Measurements from ENCODE around the gene TICAM2.
"Not testable (repeated sequence)": the region's sequence is repeated elsewhere in the genome, so short reads cannot be mapped to it uniquely, and the experiment has no call there.

Gene TICAM2, protein sequence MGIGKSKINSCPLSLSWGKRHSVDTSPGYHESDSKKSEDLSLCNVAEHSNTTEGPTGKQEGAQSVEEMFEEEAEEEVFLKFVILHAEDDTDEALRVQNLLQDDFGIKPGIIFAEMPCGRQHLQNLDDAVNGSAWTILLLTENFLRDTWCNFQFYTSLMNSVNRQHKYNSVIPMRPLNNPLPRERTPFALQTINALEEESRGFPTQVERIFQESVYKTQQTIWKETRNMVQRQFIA

DNA sequence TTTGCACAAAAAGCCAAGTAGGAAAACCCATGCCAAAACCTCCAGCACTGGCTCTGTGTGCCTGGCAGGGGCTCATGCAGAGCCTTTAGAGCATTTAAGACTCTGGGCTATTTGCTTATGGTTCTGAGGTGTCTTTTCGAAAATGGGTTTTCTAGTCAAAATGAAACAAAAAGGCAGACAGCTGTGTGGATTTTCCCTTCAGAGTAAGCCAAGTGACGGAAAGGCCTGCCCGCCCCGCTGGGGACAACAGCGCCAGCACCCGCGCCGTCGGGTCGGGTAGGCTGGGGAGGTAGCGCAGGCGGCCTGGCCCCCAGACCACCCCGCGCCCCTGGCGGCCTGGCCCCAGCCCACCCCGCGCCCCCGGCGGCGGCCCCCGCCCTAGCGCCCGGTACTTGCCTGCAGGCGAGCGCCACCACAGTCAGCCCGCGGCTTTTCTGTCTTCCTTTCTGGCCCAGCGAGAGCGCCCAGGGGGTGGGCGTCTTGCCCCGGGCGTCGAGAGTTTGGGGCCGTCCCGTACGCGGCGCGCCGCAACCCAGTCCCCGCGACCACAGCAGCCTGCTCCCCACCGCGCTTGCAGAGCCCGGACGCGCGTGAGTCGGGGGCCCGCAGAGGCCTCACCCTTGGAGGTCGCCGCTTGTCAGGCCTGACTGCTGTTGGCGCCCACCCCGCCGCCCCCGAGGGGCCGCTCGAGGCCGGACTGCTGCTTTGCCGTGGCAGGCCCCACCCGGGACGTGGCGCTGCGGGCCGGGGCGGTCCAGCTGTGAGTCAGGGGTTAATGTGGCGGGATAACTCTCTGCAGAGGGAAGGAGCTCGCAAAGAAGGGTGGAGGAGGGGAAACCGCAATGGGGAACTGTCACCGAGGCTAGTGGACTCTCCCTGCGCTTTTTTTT is at the start of gene TICAM2:
Gene TICAM2, minus strand, starts transcription at position 779 of the 890 bp plus-strand sequence. CDS start 21,223 bp downstream, outside the sequence.
- DNase-seq: peak; percentile 79

DNA sequence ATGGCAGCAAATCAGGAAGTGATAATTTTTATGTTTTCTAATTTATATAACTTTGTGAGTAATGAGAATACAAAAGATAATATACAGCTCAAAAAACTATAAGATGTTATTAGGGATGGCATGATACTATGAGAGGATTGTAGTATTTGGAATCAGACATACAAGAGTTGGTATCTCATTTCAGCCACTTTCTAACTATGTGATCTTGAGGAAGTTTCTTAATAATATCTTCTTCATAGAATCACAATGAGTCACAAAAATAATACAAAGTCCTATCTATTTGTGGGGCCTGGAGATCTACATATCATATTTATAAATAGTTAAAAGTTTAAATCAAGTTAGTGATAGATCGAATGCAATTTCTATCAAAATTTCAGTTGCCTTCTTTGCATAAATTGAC is 47.3 kb upstream of the TICAM2 start:
- DNase-seq: no peak

DNA sequence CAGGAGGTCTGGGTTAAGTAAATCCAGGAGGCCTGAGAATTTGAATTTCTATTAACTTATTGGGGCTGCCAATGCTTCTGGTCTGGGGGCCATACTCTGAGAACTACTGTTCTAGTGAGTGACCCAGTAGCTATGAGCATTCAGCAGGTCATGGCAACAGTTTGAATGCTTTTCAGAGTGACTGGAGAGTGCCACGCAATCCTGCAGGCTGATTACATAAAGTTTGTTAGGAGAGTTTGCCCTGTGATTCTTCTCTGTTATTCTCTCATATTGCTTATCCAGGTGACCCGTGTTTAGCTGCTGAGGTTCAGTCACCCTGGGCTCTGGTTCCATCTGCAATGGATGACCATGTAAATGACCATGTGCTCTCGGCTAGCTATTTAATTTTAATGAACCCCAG is 45.8 kb upstream of the TICAM2 start:
- DNase-seq: no peak

DNA sequence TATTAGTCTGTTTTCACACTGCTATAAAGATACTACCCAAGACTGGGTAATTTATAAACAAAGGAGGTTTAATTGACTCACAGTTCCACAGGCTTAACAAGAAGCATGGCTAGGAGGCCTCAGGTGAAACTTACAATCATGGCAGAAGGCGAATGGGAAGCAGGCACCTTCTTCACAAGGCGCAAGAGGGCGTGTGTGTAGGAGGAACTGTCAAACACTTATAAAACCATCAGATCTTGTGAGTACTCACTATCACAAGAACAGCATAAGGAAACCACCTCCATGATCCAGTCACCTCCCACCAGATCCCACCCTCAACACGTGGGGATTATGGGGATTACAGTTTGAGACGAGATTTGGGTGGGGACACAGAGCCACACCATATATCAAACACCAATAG is 43.1 kb upstream of the TICAM2 start:
- DNase-seq: not testable (repeated sequence)

DNA sequence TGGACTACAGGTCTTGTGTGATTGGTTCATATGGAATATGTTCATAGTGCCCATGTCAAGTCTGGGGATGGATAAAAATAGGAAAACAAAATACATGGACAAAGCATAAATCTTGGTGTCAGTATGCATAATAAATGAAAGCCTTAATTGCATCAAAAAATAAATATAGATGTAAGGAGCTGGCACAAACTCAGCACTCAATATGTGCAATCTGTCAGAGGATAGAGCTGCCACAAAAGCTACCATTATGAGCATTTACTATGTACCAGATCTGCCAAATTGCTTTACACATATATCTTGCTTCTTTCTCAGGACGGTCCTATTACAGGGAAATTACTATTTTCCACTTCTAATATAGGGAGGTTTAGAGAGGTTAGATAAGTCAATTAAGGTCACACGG is 41.8 kb upstream of the TICAM2 start:
- DNase-seq: no peak

DNA sequence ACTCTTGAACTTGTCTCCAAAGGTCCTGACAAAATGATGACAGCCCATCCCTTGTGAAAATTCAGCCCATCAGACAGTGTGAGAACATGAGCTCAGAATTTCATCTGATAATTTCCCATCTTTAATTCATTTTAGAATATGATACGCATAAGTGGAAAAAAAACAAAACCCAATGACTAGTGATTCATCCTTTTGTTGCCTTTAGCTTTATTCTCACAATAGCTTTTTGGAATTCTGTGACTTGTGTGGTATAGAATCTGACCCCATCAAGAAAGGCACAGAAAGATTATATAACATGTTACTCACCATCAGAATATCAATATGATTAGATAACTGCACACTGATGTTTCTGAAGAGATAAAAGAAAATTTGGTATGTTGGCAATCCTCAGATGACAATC is 39.7 kb upstream of the TICAM2 start:
- no peak for DNase-seq

DNA sequence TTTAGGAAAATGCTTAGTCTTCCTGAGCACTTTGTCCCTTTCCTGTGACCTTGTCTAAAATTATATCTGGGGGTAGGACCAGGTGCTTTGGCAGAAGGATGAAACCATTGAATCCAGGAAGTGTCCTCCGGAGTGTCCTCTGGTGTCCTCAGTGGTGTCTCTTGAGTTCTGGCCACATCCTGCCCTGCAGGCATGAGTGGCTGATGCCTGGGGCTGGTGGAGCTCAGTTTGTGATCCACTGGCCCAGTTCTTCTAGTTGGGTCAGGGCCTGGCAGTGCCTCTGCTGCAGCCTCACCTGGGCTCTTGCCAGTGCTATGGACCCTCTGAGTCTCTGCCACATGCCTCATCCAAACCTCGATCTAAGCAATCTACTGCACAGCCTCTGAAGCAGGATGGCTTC is 38.0 kb upstream of the TICAM2 start:
- no peak for DNase-seq

DNA sequence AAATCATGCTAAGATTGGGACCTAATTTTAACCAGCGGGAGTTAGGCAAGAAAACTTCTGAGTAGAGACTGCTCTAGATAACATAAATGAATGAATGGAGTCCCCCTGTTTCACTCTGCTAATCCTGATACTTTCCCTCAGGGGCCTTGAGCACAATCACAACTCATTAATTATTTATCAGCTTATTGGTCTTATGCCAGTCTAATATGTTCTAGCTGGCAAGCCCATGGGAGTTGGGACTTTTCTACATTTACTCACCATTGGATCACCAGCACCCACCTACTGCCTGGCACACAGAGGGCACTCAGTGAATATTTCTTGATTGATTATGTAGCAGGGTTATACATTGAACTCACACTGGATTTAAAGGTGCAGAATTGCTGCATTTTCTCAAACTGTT is 37.1 kb upstream of the TICAM2 start:
- peak; percentile 20 for DNase-seq

DNA sequence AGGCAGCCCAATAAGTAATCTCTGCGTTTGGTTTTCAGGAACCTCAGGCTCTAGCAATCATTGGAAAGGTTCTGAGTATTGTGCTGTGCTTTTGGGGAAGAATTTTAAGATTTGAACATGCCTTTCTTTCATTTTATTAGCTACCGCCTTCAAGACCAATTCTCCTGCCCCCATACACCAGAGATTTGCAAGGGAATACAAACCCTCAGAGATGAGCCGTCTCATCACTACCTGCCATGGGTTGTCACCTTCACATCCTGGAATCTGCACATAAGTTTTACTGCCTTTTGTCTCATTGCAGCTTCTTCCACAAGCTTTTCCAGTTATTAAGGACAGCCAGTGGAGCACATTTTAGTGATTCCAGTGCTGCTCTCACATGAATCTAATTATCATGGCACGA is 35.2 kb upstream of the TICAM2 start:
- no peak for DNase-seq

DNA sequence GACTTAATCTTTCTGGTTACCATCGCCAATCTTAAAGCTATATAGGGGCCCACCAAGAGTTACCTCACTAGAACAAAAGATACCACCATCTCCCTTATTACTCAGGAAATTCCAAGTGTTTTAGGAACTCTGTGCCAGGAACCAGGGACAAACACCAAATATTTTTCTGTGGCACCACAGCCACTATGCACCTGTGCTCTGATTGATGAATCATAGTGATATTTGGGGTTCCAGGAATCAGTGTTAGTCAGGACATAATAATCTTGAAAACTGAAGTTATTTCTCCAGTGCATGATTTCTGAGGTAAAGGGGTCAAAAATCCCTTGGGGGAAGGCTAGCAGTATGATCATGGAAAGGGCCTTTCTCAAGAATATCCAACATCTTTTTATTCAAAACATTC is 33.7 kb upstream of the TICAM2 start:
- DNase-seq: no peak

DNA sequence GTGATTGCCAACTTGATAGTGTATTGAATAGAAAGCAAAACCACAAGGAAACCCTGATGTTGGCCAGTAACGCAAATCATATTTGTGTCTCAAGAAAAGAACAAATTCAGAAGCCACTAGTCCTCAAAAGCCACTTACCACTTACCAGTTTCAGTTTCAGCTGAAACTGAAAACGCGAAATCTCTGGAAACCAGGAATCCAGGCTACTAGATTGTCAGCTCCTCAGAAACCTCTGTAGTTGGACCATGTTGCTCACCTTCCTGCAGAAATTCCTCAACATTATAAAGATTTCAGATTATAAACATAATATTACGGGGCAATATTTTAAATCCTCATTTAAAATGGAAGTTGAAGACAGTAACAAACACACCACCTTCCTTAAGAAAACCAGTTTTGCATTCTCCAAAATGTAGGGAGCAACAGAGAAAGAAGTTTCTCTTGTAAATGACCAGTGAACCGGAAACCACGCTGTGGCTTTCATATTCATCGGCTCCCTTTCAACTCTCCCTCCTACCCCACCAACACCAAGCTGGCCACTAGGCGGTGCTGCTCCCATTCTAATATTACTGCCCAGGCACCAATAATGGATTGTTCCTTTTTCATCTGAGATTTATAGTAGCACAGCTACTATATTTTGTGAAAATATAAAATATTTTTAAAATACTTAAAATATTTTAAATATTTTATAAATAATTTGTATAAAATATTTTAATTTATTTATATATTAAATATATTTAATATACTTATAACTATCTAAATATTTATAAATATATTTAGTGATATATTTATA is 32.3 kb upstream of the TICAM2 start:
- DNase-seq: peak; percentile 96

DNA sequence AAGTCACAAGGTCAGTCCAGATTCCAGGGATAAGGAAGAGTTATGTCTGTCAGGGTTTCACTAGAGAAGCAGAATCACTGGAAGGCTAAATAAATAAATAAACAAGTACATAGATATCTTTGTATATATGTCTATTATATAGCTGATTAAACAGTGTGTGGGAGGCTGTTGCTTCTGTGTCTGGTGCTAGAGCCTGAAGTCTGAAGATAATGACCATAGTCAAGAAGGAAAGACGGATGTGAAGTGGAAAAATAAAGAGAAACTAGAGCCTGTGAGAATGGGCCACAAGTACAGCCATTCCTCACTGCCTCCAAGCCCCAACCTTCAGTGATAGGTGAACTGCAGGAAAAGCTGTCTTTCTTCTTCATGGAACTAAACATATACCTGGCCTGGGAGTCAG is 27.6 kb upstream of the TICAM2 start:
- no peak for DNase-seq

DNA sequence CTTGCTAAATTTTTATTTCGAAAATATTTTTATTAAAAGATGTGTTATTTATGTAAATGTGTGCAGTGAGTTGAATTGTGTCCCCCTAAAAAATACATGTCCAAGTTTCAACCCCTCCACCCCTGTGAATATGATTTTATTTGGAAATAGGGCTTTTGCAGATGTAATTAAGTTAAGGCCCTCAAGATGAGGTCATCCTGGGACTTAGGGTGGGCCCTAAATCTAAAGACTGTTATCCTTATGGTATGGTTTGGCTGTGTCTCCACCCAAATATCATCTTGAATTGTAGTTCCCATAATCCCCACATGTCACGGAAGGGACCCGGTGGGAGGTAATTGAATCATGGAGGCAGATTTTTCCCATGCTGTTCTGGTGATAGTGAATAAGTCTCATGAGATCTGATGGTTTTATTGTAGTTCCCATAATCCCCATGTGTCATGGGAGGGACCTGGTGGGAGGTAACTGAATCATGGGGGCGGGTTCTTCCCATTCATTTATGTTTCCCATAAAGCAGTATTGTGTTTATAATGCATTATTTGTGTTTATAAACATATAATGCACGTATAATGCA is 25.1 kb upstream of the TICAM2 start:
- DNase-seq: no peak

DNA sequence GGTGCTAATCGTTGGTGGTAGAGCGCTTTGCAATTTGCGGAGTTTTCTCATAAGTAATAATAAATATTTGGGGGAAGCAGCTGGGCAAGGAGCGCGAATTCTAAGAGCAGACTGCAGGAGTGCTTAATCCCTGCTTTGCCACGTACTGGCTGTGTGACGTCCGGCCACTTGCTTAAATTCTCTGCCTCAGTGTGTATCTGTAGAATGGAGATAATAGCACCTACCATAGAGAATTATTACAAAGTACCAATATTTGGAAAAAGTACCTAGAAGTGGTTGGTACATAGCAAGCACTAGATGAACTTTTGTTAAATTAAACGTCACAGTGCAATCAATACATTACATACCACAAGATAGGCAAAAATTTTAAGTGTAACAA is 24.2 kb upstream of the TICAM2 start:
- no peak for DNase-seq

DNA sequence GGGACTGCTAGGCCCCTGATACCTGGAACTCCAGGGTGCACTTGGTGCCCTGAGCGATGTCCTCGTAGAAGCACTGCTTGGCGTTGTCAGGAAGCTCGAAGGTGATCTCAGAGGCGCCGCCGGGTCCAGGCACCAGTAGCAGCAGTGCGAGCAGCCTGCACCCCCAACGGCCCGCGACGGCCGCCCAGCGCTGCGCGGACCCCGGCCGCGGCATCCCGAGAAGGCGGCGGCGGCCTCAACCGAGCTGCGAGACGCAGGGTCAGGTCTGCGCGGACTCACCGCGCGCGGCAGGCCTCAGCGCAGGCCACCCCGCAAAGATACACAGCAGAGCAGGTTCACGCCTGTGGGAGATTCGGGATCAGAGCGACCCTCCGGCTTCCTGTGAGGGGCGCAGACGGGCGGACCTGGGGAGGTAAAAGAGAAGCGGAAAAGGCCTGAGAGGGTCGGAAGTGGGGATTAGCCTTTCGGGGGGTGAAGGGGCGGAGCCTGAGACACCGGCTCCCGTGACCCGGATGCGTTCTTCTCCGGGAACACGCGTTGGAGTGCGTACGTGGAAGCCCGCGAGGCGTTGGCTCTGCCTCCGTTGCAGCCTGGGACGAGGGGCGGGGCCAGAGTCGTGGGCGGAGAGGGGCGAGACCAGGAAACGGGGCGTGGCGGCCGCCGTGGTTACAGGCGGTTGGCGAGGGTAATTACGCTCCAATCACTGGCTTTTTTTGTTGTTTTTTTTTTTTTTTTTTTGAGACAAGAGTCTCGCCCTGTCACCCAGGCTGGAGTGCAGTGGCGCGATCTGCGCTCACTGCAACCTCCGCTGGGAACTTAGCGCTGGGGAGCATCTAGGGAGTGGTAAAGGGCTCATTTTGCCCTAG is 23.5 kb upstream of the TICAM2 start, which contains the start of gene TMED7:
Gene TMED7, minus strand, starts transcription at position 458 of the 866 bp plus-strand sequence. Its CDS starts 244 bp downstream, at position 214.
- DNase-seq: peak; percentile 99

DNA sequence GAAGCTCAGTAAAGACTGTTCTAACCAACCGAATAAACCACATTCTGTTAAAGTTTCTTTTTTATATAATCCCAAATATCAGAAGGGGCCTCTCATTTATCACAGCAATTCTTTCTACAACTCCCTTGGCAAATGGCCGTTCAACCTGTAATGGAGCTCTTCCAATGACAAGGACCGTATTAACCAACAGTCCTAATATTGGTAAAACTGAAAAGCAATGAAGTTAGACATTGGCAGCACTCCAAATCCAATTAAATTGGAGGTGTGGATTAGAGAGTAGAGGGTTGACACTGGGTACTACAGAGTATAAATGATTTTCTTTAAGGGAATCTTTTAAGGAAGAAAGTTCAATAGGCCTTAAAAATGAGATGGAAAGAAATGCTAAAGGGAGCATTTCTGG is 22.7 kb upstream of the TICAM2 start:
- DNase-seq: no peak

DNA sequence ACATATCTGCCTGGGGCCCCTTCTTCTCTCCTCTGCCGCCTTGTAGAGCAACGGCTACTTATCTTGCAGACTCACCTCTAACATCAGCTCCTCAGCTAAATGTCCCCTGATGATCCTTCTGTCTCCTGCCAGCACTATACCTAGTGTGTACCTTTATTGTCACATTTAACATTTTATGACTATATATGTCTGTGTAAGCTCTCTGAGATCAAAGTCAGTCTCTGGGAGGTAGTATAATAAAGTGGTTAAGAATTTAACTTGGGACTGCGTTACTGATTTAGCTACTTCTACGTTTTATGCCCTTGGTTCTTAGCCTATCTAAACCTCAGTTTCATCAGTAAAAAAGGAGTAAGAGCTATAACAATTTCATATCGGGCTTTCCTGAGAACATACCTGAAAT is 21.4 kb upstream of the TICAM2 start:
- DNase-seq: no peak

DNA sequence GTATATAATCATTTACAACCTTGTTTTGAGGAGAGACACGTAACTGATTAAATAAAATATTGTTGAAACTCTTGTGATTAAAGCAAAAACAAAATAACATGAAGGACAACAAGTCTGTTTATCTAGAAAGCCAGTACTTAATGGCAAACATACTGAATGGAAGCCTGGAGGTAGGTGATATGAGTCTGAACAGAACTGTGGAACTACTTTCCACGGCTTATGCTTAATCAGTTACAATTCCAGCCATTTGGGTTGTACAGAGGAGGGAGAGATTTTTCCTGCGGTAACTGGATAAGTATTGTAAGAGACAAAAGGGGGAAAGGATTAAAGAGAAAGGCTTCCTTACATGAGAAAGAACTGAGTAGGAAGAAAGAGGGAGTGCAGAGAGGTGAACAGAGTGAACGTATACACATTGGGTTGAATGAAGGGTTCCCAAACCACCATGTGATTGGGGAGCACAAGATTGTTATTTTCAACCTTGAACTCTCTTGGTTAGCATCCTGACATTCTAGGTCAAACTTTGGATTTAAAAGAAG is 19.2 kb upstream of the TICAM2 start:
- DNase-seq: no peak

DNA sequence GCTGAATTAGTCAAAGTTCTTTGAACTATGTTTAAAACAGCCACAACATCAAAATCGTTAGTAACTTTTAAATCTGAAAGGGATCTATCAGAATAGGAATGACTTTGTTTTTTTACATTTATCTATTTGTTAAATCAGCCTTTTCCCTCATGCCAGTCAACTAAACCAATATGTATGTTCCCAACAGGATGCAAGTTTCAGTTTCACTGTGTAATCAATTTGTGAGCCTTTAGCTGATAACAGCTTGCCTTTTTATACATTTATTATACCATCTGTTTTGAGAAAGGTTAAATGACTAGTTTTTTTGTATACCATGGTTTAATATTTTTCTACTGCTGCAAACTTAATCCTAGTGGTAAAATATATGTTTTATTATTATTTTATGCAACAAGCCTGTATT is 14.6 kb upstream of the TICAM2 start:
- no peak for DNase-seq

DNA sequence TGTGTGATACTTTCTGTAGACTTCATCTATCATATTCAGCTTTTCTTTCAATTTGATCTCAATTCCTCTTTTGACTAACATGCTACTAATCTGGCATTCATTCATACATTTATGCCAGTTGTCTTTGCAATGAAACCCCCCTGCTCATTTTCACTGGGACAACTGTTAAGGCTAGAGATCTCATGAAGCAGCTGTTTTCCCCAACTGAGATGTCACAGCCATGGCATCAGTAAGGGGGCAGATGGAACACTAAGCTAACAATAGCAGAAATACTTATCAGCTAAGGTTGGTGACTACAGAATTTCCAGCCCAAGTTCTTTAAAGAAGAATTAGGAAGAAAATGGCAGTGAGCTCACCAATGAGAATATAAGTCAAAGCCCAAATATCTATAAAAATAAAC is 14.2 kb upstream of the TICAM2 start:
- DNase-seq: no peak

DNA sequence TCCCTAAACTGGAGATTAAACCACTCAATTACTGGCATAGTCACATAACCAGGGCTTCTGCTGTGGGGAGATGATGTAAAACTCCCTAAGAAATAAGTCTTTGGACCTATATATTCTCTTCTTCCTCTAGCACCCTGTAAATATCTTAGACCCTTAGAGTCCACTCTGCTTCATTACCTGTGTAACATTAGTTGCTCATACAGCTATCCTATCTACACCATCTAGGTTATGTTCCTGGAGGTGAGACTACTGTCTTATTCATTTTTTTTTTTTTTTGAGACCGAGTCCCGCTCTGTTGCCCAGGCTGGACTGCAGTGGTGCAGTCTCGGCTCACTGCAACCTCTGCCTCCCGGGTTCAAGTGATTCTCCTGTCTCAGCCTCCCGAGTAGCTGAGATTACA is 9.6 kb upstream of the TICAM2 start:
- no peak for DNase-seq

DNA sequence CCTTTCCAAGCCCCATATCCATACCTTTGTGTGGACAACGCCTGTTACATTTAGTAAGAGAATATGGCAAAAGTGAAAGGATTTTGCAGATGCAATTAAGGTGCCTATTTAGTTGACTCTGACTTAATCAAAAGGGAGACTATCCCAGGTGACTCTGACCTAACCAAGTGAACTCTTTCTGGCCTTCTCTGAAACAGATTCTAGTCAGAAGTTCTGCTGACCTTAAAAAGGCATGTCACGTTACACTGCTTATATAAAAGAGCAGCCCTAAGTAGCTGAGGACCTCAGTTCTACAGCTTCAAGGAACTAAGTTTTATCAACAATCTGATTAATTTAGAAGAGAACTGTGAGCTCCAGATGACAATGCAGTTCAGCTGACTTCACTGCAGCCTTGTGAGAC is 5.7 kb upstream of the TICAM2 start:
- no peak for DNase-seq

Data from eye (tissue), 1 donor.